Left ventricle myocardium inferior (tissue), 1 donor: ENCODE measurements around the gene MTG2. TPM values are rescaled to one million over a fixed set of nuclear protein-coding genes. Genes with fewer than 3 reads are reported as not detected.
A peak's percentile ranks its signal among the peaks of the same experiment; 100 is the strongest.

ENCODE experiments used
- DNase-seq: peaks from one replicate; pipeline ENCODE4 v3.0.0-alpha.2; 2020
- H3K27ac ChIP-seq: fragments of 200-600 bp; replicated peaks from 2 replicates; pipeline ENCODE4 v1.8.0; 2021
- H3K27me3 ChIP-seq: fragments of 200-600 bp; 2 replicates; pipeline ENCODE4 v1.8.0; 2021; ENCODE audit warnings: low read depth
- H3K36me3 ChIP-seq: fragments of 200-600 bp; 2 replicates; pipeline ENCODE4 v1.8.0; 2021
- H3K4me1 ChIP-seq: fragments of 200-600 bp; 2 replicates; pipeline ENCODE4 v1.8.0; 2021
- H3K4me3 ChIP-seq: fragments of 200-600 bp; 2 replicates; pipeline ENCODE4 v1.8.0; 2021; ENCODE audit warnings: mild to moderate bottlenecking, moderate library complexity
- H3K9me3 ChIP-seq: fragments of 200-600 bp; replicated peaks from 2 replicates; pipeline ENCODE4 v1.8.0; 2021
- intact Hi-C: fragments of 100-400 bp; cut with micrococcal nuclease; formaldehyde crosslinking; loops from one replicate; pipeline ENCODE4 v1.11.0; 2022
- total RNA-seq: library from RNA; stranded (reverse); fragmentation: NEBNext Ultra II Directional; extraction: Animal tissue kit (Norgen Biotek cat#: 25700); gene quantifications from one replicate; pipeline ENCODE4 v1.2.1, GENCODE V29; 2021
- TF ChIP-seq, protein P1 (sequence below): fragments of 200-600 bp; IDR thresholded peaks from 2 replicates; pipeline ENCODE4 v1.8.0; 2021; ENCODE audit warnings: antibody characterized with exemption, mild to moderate bottlenecking, borderline replicate concordance
- donor health status: DM: no; HTN: yes; CAD: no; lungs with severe emphysema.

MTG2 gene
- total RNA-seq, 1 donor from 2014 or later = 25.9 TPM

- H3K27me3 ChIP-seq = no peaks in the 10 kb centered on the region
- H3K27ac ChIP-seq = peak overlapping the region; percentile 91
- TF ChIP-seq, protein P1, sequence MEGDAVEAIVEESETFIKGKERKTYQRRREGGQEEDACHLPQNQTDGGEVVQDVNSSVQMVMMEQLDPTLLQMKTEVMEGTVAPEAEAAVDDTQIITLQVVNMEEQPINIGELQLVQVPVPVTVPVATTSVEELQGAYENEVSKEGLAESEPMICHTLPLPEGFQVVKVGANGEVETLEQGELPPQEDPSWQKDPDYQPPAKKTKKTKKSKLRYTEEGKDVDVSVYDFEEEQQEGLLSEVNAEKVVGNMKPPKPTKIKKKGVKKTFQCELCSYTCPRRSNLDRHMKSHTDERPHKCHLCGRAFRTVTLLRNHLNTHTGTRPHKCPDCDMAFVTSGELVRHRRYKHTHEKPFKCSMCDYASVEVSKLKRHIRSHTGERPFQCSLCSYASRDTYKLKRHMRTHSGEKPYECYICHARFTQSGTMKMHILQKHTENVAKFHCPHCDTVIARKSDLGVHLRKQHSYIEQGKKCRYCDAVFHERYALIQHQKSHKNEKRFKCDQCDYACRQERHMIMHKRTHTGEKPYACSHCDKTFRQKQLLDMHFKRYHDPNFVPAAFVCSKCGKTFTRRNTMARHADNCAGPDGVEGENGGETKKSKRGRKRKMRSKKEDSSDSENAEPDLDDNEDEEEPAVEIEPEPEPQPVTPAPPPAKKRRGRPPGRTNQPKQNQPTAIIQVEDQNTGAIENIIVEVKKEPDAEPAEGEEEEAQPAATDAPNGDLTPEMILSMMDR = no peak
- intact Hi-C loops = no loop called here
- no peak for DNase-seq
- peaks cover 78% of the 10 kb centered on the region for H3K4me1 ChIP-seq
- H3K4me3 ChIP-seq = peak overlapping the region; percentile 82
- no peaks in the 10 kb centered on the region for H3K36me3 ChIP-seq
- H3K9me3 ChIP-seq = no peaks in the 10 kb centered on the region
These were observed 56.6 kb downstream of the MTG2 start for GRCh38 chr20:62239278-62239879.

- no peaks in the 10 kb centered on the region for H3K9me3 ChIP-seq
- peak overlapping the region; percentile 82 for H3K4me3 ChIP-seq
- TF ChIP-seq, protein P1 = no peak
- H3K36me3 ChIP-seq = no peaks in the 10 kb centered on the region
- intact Hi-C loops = no loop called here
- H3K27me3 ChIP-seq = no peaks in the 10 kb centered on the region
- DNase-seq = no peak
- H3K27ac ChIP-seq = peak overlapping the region; percentile 91
- H3K4me1 ChIP-seq = peaks cover 84% of the 10 kb centered on the region
These were observed 57.3 kb downstream of the MTG2 start for GRCh38 chr20:62240020-62240685.

DNA sequence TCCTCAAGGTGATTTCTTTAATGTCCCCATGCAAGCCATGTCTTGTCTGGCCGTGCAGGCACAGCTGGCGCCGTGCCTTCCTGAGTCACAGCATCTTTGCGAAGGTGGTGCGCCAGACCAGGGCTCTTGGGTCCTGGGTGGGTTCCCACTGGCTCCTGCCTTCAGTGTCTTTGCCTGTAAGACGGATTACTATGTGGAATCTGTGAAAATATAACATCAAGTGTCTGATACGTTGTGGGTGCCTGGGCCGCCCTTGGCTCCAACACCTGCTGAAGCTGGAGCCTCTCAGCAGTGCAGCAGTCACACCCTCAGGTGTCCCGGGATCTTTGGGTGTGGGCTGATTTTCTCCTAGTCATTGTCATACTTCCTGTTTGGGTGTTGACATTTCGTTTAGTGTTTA is 58.7 kb downstream of the MTG2 start:
- Histone ChIP-seq H3K27me3 (no peaks in the 10 kb centered on the region), H3K4me3 (no peak overlapping the region), H3K9me3 (no peaks in the 10 kb centered on the region), H3K27ac (peak overlapping the region; percentile 70), H3K36me3 (no peaks in the 10 kb centered on the region), H3K4me1 (peaks cover 94% of the 10 kb centered on the region)
- intact Hi-C loops = no loop called here
- DNase-seq = no peak
- TF ChIP-seq, protein P1 = no peak

DNA sequence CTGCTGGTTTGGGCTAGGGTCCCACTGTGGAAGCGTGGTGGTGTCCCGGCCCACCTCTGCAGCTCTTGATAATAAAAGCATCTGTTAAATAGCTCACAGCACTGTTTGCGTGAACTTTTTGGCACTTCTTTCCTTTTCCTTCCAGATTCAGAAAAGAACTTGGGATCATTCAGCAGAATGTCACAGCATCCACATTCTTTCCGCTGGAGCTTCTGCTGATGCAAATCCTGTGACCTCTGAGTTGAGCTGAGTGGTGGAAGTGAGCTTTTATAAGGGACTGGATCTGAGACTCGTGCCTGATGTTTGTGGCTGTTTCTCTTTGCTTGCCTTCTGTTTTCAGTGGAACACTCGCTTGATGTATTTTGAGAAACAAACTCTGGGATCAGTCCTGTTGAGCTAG is 59.3 kb downstream of the MTG2 start:
- TF ChIP-seq, protein P1 = no peak
- Histone ChIP-seq H3K9me3 (no peaks in the 10 kb centered on the region), H3K36me3 (no peaks in the 10 kb centered on the region), H3K27ac (peak overlapping the region; percentile 70), H3K4me3 (no peak overlapping the region), H3K4me1 (peaks cover 94% of the 10 kb centered on the region), H3K27me3 (no peaks in the 10 kb centered on the region)
- no peak for DNase-seq
- intact Hi-C loops = no loop called here

DNA sequence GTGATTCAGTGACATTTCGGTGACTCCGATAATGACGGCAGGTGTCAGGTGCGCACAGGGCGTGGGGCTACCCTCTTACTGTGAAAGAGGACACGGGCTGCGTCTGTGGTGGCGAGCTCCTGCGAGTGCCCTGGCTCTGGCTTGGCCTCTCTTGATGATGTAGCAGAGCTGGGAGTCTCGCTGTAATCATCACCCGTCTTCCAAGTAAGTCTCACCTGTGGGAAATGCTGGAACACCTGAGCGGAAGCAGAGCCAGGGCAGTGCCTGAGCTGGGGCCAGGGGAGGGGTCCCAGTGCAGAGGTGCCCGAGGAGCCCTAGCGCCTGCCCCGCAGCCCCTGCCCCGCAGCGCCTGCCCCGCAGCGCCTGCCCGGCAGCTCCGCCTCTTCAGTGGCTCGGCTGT is 60.3 kb downstream of the MTG2 start:
- H3K4me3 ChIP-seq = no peak overlapping the region
- no peak for DNase-seq
- H3K9me3 ChIP-seq = no peaks in the 10 kb centered on the region
- H3K27ac ChIP-seq = peak overlapping the region; percentile 70
- H3K4me1 ChIP-seq = peaks cover 95% of the 10 kb centered on the region
- intact Hi-C loops = no loop called here
- H3K27me3 ChIP-seq = no peaks in the 10 kb centered on the region
- TF ChIP-seq, protein P1 = no peak
- no peaks in the 10 kb centered on the region for H3K36me3 ChIP-seq
